ENCODE measurements around the gene NPHS1. TPM values are rescaled to one million over a fixed set of nuclear protein-coding genes. Genes with fewer than 3 reads are reported as not detected.

The NPHS1 gene
- total RNA-seq, 1 donor from 2014 or later, result 0.62 TPM

DNA sequence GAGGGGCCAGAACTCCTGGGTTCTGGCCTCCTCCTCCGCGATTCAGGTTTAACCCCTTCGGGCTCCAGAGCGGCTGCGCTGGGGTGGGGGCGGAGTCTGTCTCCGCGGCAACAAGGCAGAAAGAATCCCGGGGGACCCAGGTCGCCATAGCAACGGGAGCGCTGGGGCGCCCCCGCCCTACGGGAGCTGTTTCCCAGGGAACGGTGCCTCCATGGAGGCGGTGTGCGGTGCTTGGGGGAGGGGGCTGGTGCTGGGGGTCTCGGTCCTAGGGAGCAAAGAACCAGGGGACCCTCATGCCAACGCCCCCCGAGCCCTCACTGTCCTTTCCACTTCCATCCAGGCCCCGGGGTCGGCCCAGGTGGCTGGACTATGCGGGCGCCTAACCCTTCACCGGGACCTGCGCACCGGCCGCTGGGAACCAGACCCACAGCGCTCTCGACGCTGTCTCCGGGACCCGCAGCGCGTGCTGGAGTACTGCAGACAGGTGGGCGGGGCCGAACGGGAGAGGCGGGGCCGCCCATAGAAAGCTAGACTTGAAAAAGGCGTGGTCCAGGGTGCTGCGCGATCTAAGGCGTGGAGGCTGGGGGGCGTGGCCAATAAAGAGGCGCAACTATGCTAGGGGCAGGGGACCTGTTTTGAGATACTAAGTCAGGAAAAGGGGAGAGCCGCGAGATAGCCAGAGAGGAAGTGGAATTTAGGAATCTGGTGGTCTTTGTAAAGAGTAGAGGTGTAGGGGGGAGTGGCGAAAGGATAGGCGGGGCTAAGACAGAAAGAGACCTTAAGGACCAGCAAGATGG, 17.2 kb upstream of the NPHS1 start:
- peak overlapping the region; percentile 92 for H2AFZ ChIP-seq (replicated peaks)

DNA sequence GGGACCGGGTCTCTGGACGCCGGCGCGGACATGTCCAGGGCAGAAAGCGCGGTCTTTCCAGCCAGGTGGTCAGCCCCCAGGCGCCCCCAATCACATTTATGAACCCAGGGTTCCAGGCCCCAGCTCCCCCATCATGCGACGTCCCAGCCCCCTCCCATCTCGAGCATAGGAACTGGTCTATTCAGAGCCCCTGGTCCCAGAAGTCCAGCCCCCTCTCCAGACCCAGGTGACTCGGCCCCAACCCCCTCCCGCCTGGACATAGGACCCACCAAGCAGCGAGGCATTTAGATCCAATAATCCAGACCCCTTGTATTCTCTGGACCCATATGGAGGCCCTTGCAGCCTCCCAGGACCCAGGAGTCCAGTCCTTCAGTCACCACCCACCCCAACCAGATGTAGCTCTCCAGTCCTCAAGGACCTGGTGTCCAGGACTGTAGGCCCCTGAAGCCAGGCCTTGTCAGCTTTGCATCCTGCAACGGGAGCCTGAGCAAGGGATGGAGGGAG, 16.6 kb upstream of the NPHS1 start:
- Histone ChIP-seq H3F3A (ENCODE audit: low read depth) (peaks cover 33% of the 10 kb centered on the region), H3K4me3 (peak overlapping the region; percentile 74), H3K27me3 (no peaks in the 10 kb centered on the region), H3K4me2 (peak overlapping the region; percentile 90), H4K20me1 (ENCODE audit: low read depth) (no peaks in the 10 kb centered on the region), H3K9me3 (ENCODE audit: low read depth) (no peaks in the 10 kb centered on the region), H3K36me3 (no peaks in the 10 kb centered on the region), H3K27ac (no peak overlapping the region), H3K9ac (no peak overlapping the region), H3K4me1 (peaks cover 8% of the 10 kb centered on the region), H3K79me2 (ENCODE audit: low read depth) (no peaks in the 10 kb centered on the region), H2AFZ (replicated peaks) (no peak overlapping the region)
- TF ChIP-seq EZH2 (IDR thresholded peaks at IDR 0.05) (no peak), EZH2phosphoT487 (IDR thresholded peaks at IDR 0.05) (no peak)
- TF ChIP-seq, protein P1, sequence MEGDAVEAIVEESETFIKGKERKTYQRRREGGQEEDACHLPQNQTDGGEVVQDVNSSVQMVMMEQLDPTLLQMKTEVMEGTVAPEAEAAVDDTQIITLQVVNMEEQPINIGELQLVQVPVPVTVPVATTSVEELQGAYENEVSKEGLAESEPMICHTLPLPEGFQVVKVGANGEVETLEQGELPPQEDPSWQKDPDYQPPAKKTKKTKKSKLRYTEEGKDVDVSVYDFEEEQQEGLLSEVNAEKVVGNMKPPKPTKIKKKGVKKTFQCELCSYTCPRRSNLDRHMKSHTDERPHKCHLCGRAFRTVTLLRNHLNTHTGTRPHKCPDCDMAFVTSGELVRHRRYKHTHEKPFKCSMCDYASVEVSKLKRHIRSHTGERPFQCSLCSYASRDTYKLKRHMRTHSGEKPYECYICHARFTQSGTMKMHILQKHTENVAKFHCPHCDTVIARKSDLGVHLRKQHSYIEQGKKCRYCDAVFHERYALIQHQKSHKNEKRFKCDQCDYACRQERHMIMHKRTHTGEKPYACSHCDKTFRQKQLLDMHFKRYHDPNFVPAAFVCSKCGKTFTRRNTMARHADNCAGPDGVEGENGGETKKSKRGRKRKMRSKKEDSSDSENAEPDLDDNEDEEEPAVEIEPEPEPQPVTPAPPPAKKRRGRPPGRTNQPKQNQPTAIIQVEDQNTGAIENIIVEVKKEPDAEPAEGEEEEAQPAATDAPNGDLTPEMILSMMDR (IDR thresholded peaks at IDR 0.05), result no peak
- peaks cover 24% of the 10 kb centered on the region for H3K36me3 Mint-ChIP-seq
- H3K9me3 Mint-ChIP-seq, result peaks cover 2% of the 10 kb centered on the region
- peaks cover 19% of the 10 kb centered on the region for H3K4me1 Mint-ChIP-seq
- no peak for DNase-seq (ENCODE audit: low spot score)
- H3K27ac Mint-ChIP-seq, result peak overlapping the region; percentile 92
- H3K27me3 Mint-ChIP-seq (ENCODE audit: insufficient read depth, low read depth), result peaks cover 15% of the 10 kb centered on the region
- peak overlapping the region; percentile 95 for H3K4me3 Mint-ChIP-seq

More for the DNA sequence above, 17.2 kb upstream of the NPHS1 start:
- TF ChIP-seq EZH2 (IDR thresholded peaks at IDR 0.05), result peak; percentile 26
- TF ChIP-seq, protein P1 (IDR thresholded peaks at IDR 0.05), result no peak
- H3K9ac ChIP-seq, result no peak overlapping the region
- Mint-ChIP-seq H3K9me3 (peaks cover 2% of the 10 kb centered on the region), H3K27ac (peak overlapping the region; percentile 92), H3K36me3 (peaks cover 24% of the 10 kb centered on the region), H3K27me3 (ENCODE audit: insufficient read depth, low read depth) (peaks cover 12% of the 10 kb centered on the region), H3K4me1 (peaks cover 19% of the 10 kb centered on the region), H3K4me3 (peak overlapping the region; percentile 95)
- no peaks in the 10 kb centered on the region for H3K9me3 ChIP-seq (ENCODE audit: low read depth)
- H3K4me3 ChIP-seq, result peak overlapping the region; percentile 74
- H3K27me3 ChIP-seq, result no peaks in the 10 kb centered on the region
- H3F3A ChIP-seq (ENCODE audit: low read depth), result peaks cover 33% of the 10 kb centered on the region
- H3K4me2 ChIP-seq, result peak overlapping the region; percentile 90
- no peaks in the 10 kb centered on the region for H4K20me1 ChIP-seq (ENCODE audit: low read depth)
- no peaks in the 10 kb centered on the region for H3K36me3 ChIP-seq
- no peaks in the 10 kb centered on the region for H3K79me2 ChIP-seq (ENCODE audit: low read depth)
- H3K27ac ChIP-seq, result peak overlapping the region; percentile 30
- peak; percentile 99 for DNase-seq (ENCODE audit: low spot score)
- peaks cover 8% of the 10 kb centered on the region for H3K4me1 ChIP-seq

DNA sequence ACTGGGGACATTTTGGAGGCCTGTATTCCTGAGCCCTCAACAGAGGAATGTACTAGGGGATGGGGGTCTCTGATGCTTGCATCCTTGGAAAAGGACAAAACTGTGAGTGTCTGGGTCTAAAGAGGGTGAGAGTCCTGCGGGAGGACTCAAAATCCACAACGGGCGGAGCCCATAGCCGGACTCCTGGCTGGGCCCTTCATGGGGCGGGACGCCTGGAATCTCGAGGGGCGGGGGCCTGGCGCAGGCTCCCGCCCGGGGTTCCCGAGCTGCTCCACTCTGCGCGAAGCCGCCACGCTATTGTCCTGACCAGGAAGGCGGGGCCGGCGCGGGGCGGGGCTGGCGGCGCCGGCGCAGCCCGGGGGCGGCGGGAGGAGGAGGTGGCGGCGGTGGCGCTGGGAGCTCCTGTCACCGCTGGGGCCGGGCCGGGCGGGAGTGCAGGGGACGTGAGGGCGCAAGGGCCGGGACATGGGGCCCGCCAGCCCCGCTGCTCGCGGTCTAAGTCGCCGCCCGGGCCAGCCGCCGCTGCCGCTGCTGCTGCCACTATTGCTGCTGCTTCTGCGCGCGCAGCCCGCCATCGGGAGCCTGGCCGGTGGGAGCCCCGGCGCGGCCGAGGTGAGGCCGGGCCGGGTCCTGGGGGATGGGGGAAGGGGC, 16.0 kb upstream of the NPHS1 start, which contains the start of gene APLP1:
APLP1 (plus strand) TSS at position 403 of the 651 bp plus-strand sequence; CDS start at position 466, 63 bp downstream.
- H3K27ac Mint-ChIP-seq, result peak within 1 kb of the TSS; percentile 97
- H3K27ac ChIP-seq, result peak within 1 kb of the TSS; percentile 30

More for the DNA sequence above, 16.0 kb upstream of the NPHS1 start, which contains the start of gene APLP1:
- Histone ChIP-seq H4K20me1 (ENCODE audit: low read depth) (no peaks in the 10 kb centered on the region), H3K4me1 (peaks cover 8% of the 10 kb centered on the region), H3K27me3 (no peaks in the 10 kb centered on the region), H3K9ac (no peak within 1 kb of the TSS), H3F3A (ENCODE audit: low read depth) (peaks cover 33% of the 10 kb centered on the region), H3K4me2 (peak within 1 kb of the TSS; percentile 90), H3K36me3 (no peaks in the 10 kb centered on the region), H3K79me2 (ENCODE audit: low read depth) (no peaks in the 10 kb centered on the region), H2AFZ (replicated peaks) (peak within 1 kb of the TSS; percentile 23), H3K4me3 (peak within 1 kb of the TSS; percentile 74), H3K9me3 (ENCODE audit: low read depth) (no peaks in the 10 kb centered on the region)
- peaks cover 22% of the 10 kb centered on the region for H3K36me3 Mint-ChIP-seq
- DNase-seq (ENCODE audit: low spot score), result peak; percentile 92
- peak within 1 kb of the TSS; percentile 95 for H3K4me3 Mint-ChIP-seq
- peaks cover 18% of the 10 kb centered on the region for H3K27me3 Mint-ChIP-seq (ENCODE audit: insufficient read depth, low read depth)
- H3K9me3 Mint-ChIP-seq, result peaks cover 2% of the 10 kb centered on the region
- H3K4me1 Mint-ChIP-seq, result peaks cover 19% of the 10 kb centered on the region
- no peak for TF ChIP-seq EZH2phosphoT487 (IDR thresholded peaks at IDR 0.05)
- TF ChIP-seq, protein P1 (IDR thresholded peaks at IDR 0.05), result no peak
- no peak for TF ChIP-seq EZH2 (IDR thresholded peaks at IDR 0.05)
